Motor neuron (in vitro differentiated cells): ENCODE measurements around the gene CTIF. TPM values are rescaled to one million over a fixed set of nuclear protein-coding genes. Genes with fewer than 3 reads are reported as not detected.

Source experiments
- ATAC-seq, 8 experiments: fragments of 200-7000 bp; cut with Tn5 transposase; replicated peaks in 6 of 8; 2 replicates each; pipeline ENCODE4 v1.8.0; 2021; ENCODE audit warnings: mild to moderate bottlenecking in 8 of 8, moderate library complexity in 8 of 8
- H3K27ac ChIP-seq, 2 donors: fragments of 250-450 bp; sonication (Bioruptor Pico); 2 replicates each; pipeline ENCODE4 v1.9.0; 2021; ENCODE audit warnings: antibody characterized with exemption in 2 of 2, mild to moderate bottlenecking in 2 of 2, moderate library complexity in 1 of 2
- H3K4me1 ChIP-seq, 2 donors: fragments of 250-450 bp; sonication (Bioruptor Pico); replicated peaks in 1 of 2; 2 replicates each; pipeline ENCODE4 v1.6.1; 2021; ENCODE audit warnings: antibody characterized with exemption in 2 of 2, mild to moderate bottlenecking in 2 of 2, moderate library complexity in 1 of 2
- H3K4me3 ChIP-seq, 5 donors: fragments of 250-450 bp; sonication (Bioruptor Pico); 2 replicates each; pipeline ENCODE4 v1.9.0; 2021; ENCODE audit warnings: antibody characterized with exemption in 5 of 5, mild to moderate bottlenecking in 5 of 5, moderate library complexity in 4 of 5
- WGBS, 10 experiments: fragments of 450-650 bp; shearing (Covaris generic); methylation state at CpG; one replicate each; pipeline ENCODE4 v1.0.0; 2022; 5-methylcytosine and 5-hydroxymethylcytosine counted together
- in situ Hi-C, 9 experiments: fragments of 400-800 bp; cut with MboI; loops; one replicate each; pipeline ENCODE4 v1.15.0; 2021; ENCODE audit warnings: low sequenced_read_pairs in 9 of 9, low pct_unique_long_range_greater_than_20kb in 2 of 9; ENCODE audit not compliant: unreplicated experiment in 9 of 9
- total RNA-seq, 8 experiments: library from RNA; unstranded; fragments of 300-600 nt; gene quantifications; 2 replicates each; pipeline versions ENCODE4 v1.2.3 to v1.2.4, GENCODE V29; 2022

The CTIF gene
- total RNA-seq, 8 experiments from 2014 or later, result 17.8 to 85.9 (median 59.8) TPM

- ATAC-seq, result peak in 6 of 8 experiments; percentile 17 to 75 (median 30)
- peaks cover 15 to 24% of the 10 kb centered on the region in 2 donors for H3K4me1 ChIP-seq
- 22 to 100% (median 37%) methylated on average over 1 to 3 of the region's 8 CpGs; no CpG with 5 or more reads in 2 of the 10 experiments for WGBS, 10 experiments
- H3K27ac ChIP-seq, result no peak overlapping the region
- in situ Hi-C loops, result no loop called here
- no peak overlapping the region for H3K4me3 ChIP-seq
Observed at GRCh38 chr18:48607056-48607984, 68.5 kb downstream of the CTIF start.

- Histone ChIP-seq H3K4me3 (no peak overlapping the region), H3K4me1 (peaks cover 28 to 32% of the 10 kb centered on the region in 2 donors), H3K27ac (no peak overlapping the region)
- in situ Hi-C loops, result no loop called here
- 50 to 83% methylated on average over 1 to 2 of the region's 5 CpGs; no CpG with 5 or more reads in 8 of the 10 experiments for WGBS, 10 experiments
- peak in 1 of 8 experiments; percentile 14 for ATAC-seq
Observed at GRCh38 chr18:48608581-48608980, 69.8 kb downstream of the CTIF start.

- no peak overlapping the region for H3K4me3 ChIP-seq
- 80 to 100% (median 88%) methylated on average over 1 to 3 of the region's 3 CpGs; no CpG with 5 or more reads in 5 of the 10 experiments for WGBS, 10 experiments
- no peak for ATAC-seq
- in situ Hi-C loops, result no loop called here
- no peak overlapping the region for H3K27ac ChIP-seq
- peaks cover 33 to 36% of the 10 kb centered on the region in 2 donors for H3K4me1 ChIP-seq
Observed at GRCh38 chr18:48609114-48609513, 70.3 kb downstream of the CTIF start.

- H3K27ac ChIP-seq, result no peak overlapping the region
- H3K4me1 ChIP-seq, result peaks cover 34 to 43% of the 10 kb centered on the region in 2 donors
- H3K4me3 ChIP-seq, result no peak overlapping the region
- in situ Hi-C loops, result no loop called here
- no peak for ATAC-seq
- 57 to 100% (median 98%) methylated on average over 1 to 8 of the region's 17 CpGs; no CpG with 5 or more reads in 4 of the 10 experiments for WGBS, 10 experiments
Observed at GRCh38 chr18:48609820-48610815, 71.3 kb downstream of the CTIF start.

GRCh38 chr18:48611203-48611602 lies 72.4 kb downstream of the CTIF start:
- 0 to 100% (median 56%) methylated on average over 1 to 2 of the region's 5 CpGs; no CpG with 5 or more reads in 6 of the 10 experiments for WGBS, 10 experiments
- Histone ChIP-seq H3K4me3 (no peak overlapping the region), H3K4me1 (peaks cover 34 to 43% of the 10 kb centered on the region in 2 donors), H3K27ac (no peak overlapping the region)
- in situ Hi-C loops, result no loop called here
- ATAC-seq, result peak in 3 of 8 experiments; percentile 54 to 96 (median 96)

GRCh38 chr18:48611785-48612480 lies 73.1 kb downstream of the CTIF start:
- Histone ChIP-seq H3K4me3 (no peak overlapping the region), H3K27ac (peak overlapping the region in 1 of 2 donors; percentile 75), H3K4me1 (peaks cover 34 to 43% of the 10 kb centered on the region in 2 donors)
- ATAC-seq, result no peak
- WGBS, 10 experiments, result 47 to 100% (median 76%) methylated on average over 1 to 7 of the region's 10 CpGs; no CpG with 5 or more reads in 1 of the 10 experiments
- in situ Hi-C loops, result no loop called here

- Histone ChIP-seq H3K4me3 (no peak overlapping the region), H3K4me1 (peaks cover 28 to 37% of the 10 kb centered on the region in 2 donors), H3K27ac (peak overlapping the region; percentile 55 to 75)
- in situ Hi-C loops, result no loop called here
- no peak for ATAC-seq
- WGBS, 10 experiments, result no CpG with 5 or more reads among the region's 6 CpGs
Observed at GRCh38 chr18:48612511-48612910, 73.7 kb downstream of the CTIF start.

- WGBS, 10 experiments, result 0 to 93% (median 20%) methylated on average over 1 to 3 of the region's 4 CpGs; no CpG with 5 or more reads in 4 of the 10 experiments
- peak in 4 of 8 experiments; percentile 2 to 27 (median 16) for ATAC-seq
- H3K27ac ChIP-seq, result peak overlapping the region; percentile 55 to 75
- in situ Hi-C loops, result no loop called here
- peaks cover 24 to 34% of the 10 kb centered on the region in 2 donors for H3K4me1 ChIP-seq
- no peak overlapping the region for H3K4me3 ChIP-seq
Observed at GRCh38 chr18:48612917-48613316, 74.1 kb downstream of the CTIF start.

GRCh38 chr18:48613589-48614404 lies 75.0 kb downstream of the CTIF start:
- Histone ChIP-seq H3K4me3 (no peak overlapping the region), H3K27ac (peak overlapping the region; percentile 55 to 77), H3K4me1 (peaks cover 22 to 32% of the 10 kb centered on the region in 2 donors)
- in situ Hi-C loops, result no loop called here
- 30 to 90% (median 68%) methylated on average over 1 to 3 of the region's 15 CpGs; no CpG with 5 or more reads in 2 of the 10 experiments for WGBS, 10 experiments
- peak in 5 of 8 experiments; percentile 85 to 92 (median 86) for ATAC-seq

GRCh38 chr18:48615566-48616401 lies 77.0 kb downstream of the CTIF start:
- Histone ChIP-seq H3K27ac (no peak overlapping the region), H3K4me3 (no peak overlapping the region), H3K4me1 (peaks cover 22 to 32% of the 10 kb centered on the region in 2 donors)
- ATAC-seq, result no peak
- in situ Hi-C loops, result no loop called here
- WGBS, 10 experiments, result 50 to 100% (median 83%) methylated on average over 1 to 5 of the region's 31 CpGs; no CpG with 5 or more reads in 4 of the 10 experiments
